NCI-H2196 treated with DMSO at 0.1 percent for 48 hours (cell line): ENCODE data around the gene ARHGAP45.

Experiments
- DNase-seq: peaks from one replicate; lab custom pipeline; 2025; ENCODE audit not compliant: unreplicated experiment; lab: John Stamatoyannopoulos, UW

ARHGAP45 gene

GRCh38 chr19:1053176-1054101 is 13.5 kb upstream of the ARHGAP45 start:
- no peak for DNase-seq

GRCh38 chr19:1054102-1055027 is 12.6 kb upstream of the ARHGAP45 start:
- DNase-seq = no peak

- no peak for DNase-seq
Measured at GRCh38 chr19:1055028-1055425, 11.9 kb upstream of the ARHGAP45 start.

GRCh38 chr19:1055886-1056620 is 10.9 kb upstream of the ARHGAP45 start:
- no peak for DNase-seq

- peak; percentile 16 for DNase-seq
Measured at GRCh38 chr19:1057176-1057855, 9.7 kb upstream of the ARHGAP45 start.

GRCh38 chr19:1058112-1058511 is 8.9 kb upstream of the ARHGAP45 start:
- no peak for DNase-seq

GRCh38 chr19:1060689-1061088 is 6.3 kb upstream of the ARHGAP45 start:
- DNase-seq = no peak

GRCh38 chr19:1061987-1062386 is 5.0 kb upstream of the ARHGAP45 start:
- DNase-seq = no peak

- DNase-seq = no peak
Measured at GRCh38 chr19:1062387-1063029, 4.5 kb upstream of the ARHGAP45 start.

- no peak for DNase-seq
Measured at GRCh38 chr19:1063030-1063908, 3.7 kb upstream of the ARHGAP45 start.

- no peak for DNase-seq
Measured at GRCh38 chr19:1063909-1064660, 2.9 kb upstream of the ARHGAP45 start.

GRCh38 chr19:1064661-1065605 is 2.0 kb upstream of the ARHGAP45 start:
- peak; percentile 9 for DNase-seq

- DNase-seq = no peak
Measured at GRCh38 chr19:1065606-1066109, 1.3 kb upstream of the ARHGAP45 start.

GRCh38 chr19:1066251-1066747 is 668 bp upstream of the ARHGAP45 start:
- no peak for DNase-seq

- no peak for DNase-seq
Measured at GRCh38 chr19:1067341-1067957, 482 bp downstream of the ARHGAP45 start.
